H9 (cell line): Measurements from ENCODE around the gene XPR1. TPM values are rescaled to one million over a fixed set of nuclear protein-coding genes. Genes with fewer than 3 reads are reported as not detected.

Experiments
- DNase-seq: peaks from one replicate; pipeline ENCODE4 v3.0.0-alpha.2; 2017
- H2AFZ ChIP-seq: one replicate; pipeline ENCODE4 v1.6.1; 2013; ENCODE audit warnings: mild to moderate bottlenecking, low read length, control low read depth, moderate library complexity
- H2AK5ac ChIP-seq: 2 replicates; pipeline ENCODE4 v1.6.1; 2013; ENCODE audit warnings: low read length, control low read depth, mixed read lengths; ENCODE audit not compliant: insufficient read length
- H2BK120ac ChIP-seq: one replicate; pipeline ENCODE4 v1.6.1; 2013; ENCODE audit warnings: low read depth, mild to moderate bottlenecking, low read length, control low read depth, inconsistent platforms; ENCODE audit not compliant: poor library complexity, severe bottlenecking
- H2BK12ac ChIP-seq: 2 replicates; pipeline ENCODE4 v1.6.1; 2013; ENCODE audit warnings: low read length, control low read depth, mixed read lengths, low read depth; ENCODE audit not compliant: insufficient read length
- H2BK15ac ChIP-seq: 2 replicates; pipeline ENCODE4 v1.6.1; 2013; ENCODE audit warnings: low read depth, low read length, control low read depth
- H2BK20ac ChIP-seq: one replicate; pipeline ENCODE4 v1.6.1; 2013; ENCODE audit warnings: low read depth, mild to moderate bottlenecking, low read length, control low read depth, inconsistent platforms; ENCODE audit not compliant: poor library complexity, severe bottlenecking
- H2BK5ac ChIP-seq: 2 replicates; pipeline ENCODE4 v1.6.1; 2013; ENCODE audit warnings: low read length, control low read depth, mixed read lengths; ENCODE audit not compliant: insufficient read length
- H3K14ac ChIP-seq: 2 replicates; pipeline ENCODE4 v1.6.1; 2013; ENCODE audit warnings: low read length, control low read depth; ENCODE audit not compliant: insufficient read depth
- H3K18ac ChIP-seq: 2 replicates; pipeline ENCODE4 v1.6.1; 2013; ENCODE audit warnings: low read depth, mild to moderate bottlenecking, mixed read lengths, low read length, control low read depth; ENCODE audit not compliant: insufficient read length
- H3K23ac ChIP-seq: 2 replicates; pipeline ENCODE4 v1.6.1; 2013; ENCODE audit warnings: low read length, control low read depth, mixed read lengths, low read depth; ENCODE audit not compliant: insufficient read length
- H3K23me2 ChIP-seq: 2 replicates; pipeline ENCODE4 v1.6.1; 2013; ENCODE audit warnings: low read depth, mild to moderate bottlenecking, mixed read lengths, low read length, control low read depth; ENCODE audit not compliant: insufficient read length, poor library complexity, severe bottlenecking
- H3K27ac ChIP-seq: 2 replicates; pipeline ENCODE4 v1.5.1; 2013; ENCODE audit warnings: low read length, control low read depth, mixed read lengths, low read depth; ENCODE audit not compliant: insufficient read length
- H3K27me3 ChIP-seq: 2 replicates; pipeline ENCODE4 v1.6.1; 2013; ENCODE audit warnings: low read length, control low read depth, inconsistent platforms; ENCODE audit not compliant: insufficient read depth
- H3K4ac ChIP-seq: 2 replicates; pipeline ENCODE4 v1.6.1; 2013; ENCODE audit warnings: low read depth, mild to moderate bottlenecking, control low read depth, inconsistent platforms, low read length, moderate library complexity
- H3K4me1 ChIP-seq: 2 replicates; pipeline ENCODE4 v1.6.1; 2013; ENCODE audit warnings: low read length, control low read depth, inconsistent platforms; ENCODE audit not compliant: insufficient read depth
- H3K4me2 ChIP-seq: 2 replicates; pipeline ENCODE4 v1.6.1; 2013; ENCODE audit warnings: low read length, control low read depth, mixed read lengths; ENCODE audit not compliant: insufficient read length, insufficient read depth
- H3K56ac ChIP-seq: 2 replicates; pipeline ENCODE4 v1.6.1; 2013; ENCODE audit warnings: low read depth, mild to moderate bottlenecking, mixed read lengths, low read length, control low read depth; ENCODE audit not compliant: insufficient read length
- H3K79me1 ChIP-seq: 2 replicates; pipeline ENCODE4 v1.6.1; 2013; ENCODE audit warnings: low read depth, mild to moderate bottlenecking, moderate library complexity, low read length, control low read depth, inconsistent platforms; ENCODE audit not compliant: insufficient read depth, poor library complexity, severe bottlenecking
- H3K79me2 ChIP-seq: 2 replicates; pipeline ENCODE4 v1.6.1; 2013; ENCODE audit warnings: low read length, control low read depth, inconsistent platforms; ENCODE audit not compliant: insufficient read depth
- H3K9ac ChIP-seq: 2 replicates; pipeline ENCODE4 v1.6.1; 2013; ENCODE audit warnings: low read length, control low read depth, mixed read lengths; ENCODE audit not compliant: insufficient read length; ENCODE audit errors: extremely low read depth
- H3K9me3 ChIP-seq: one replicate; pipeline ENCODE4 v1.6.1; 2013; ENCODE audit warnings: low read depth, low read length, inconsistent platforms; ENCODE audit not compliant: control insufficient read depth
- H3T11ph ChIP-seq: one replicate; pipeline ENCODE4 v1.6.1; 2013; ENCODE audit warnings: mild to moderate bottlenecking, low read length, control low read depth, inconsistent platforms
- H4K20me1 ChIP-seq: one replicate; pipeline ENCODE4 v1.6.1; 2013; ENCODE audit not compliant: control insufficient read depth, insufficient read length, insufficient read depth
- H4K5ac ChIP-seq: 2 replicates; pipeline ENCODE4 v1.6.1; 2013; ENCODE audit warnings: low read depth, mild to moderate bottlenecking, mixed read lengths, low read length, control low read depth; ENCODE audit not compliant: insufficient read length
- H4K8ac ChIP-seq: replicated peaks from 2 replicates; pipeline ENCODE4 v1.6.1; 2013; ENCODE audit warnings: low read length, control low read depth, mixed read lengths, low read depth; ENCODE audit not compliant: insufficient read length
- H4K91ac ChIP-seq: 2 replicates; pipeline ENCODE4 v1.6.1; 2013; ENCODE audit warnings: low read depth, mild to moderate bottlenecking, moderate library complexity, mixed read lengths, low read length, control low read depth; ENCODE audit not compliant: insufficient read length
- H3K27ac Mint-ChIP-seq, 3 experiments: 2 replicates in 2 of 3; 3 replicates in 1 of 3; pipeline ENCODE4 v1.8.0; 2020 to 2021; ENCODE audit warnings: mixed read lengths in 3 of 3, mild to moderate bottlenecking in 1 of 3, moderate library complexity in 1 of 3
- H3K27me3 Mint-ChIP-seq: 2 replicates; pipeline ENCODE4 v1.8.0; 2021; ENCODE audit warnings: low read depth, mild to moderate bottlenecking, moderate library complexity, mixed read lengths
- H3K36me3 Mint-ChIP-seq, 3 experiments: 2 replicates in 2 of 3; 3 replicates in 1 of 3; pipeline ENCODE4 v1.8.0; 2020 to 2021; ENCODE audit warnings: low read depth in 3 of 3, mixed read lengths in 3 of 3; ENCODE audit not compliant: insufficient read depth in 1 of 3
- H3K4me1 Mint-ChIP-seq, 2 experiments: 2 replicates each; pipeline ENCODE4 v1.8.0; 2020; ENCODE audit warnings: mixed read lengths in 2 of 2
- H3K4me3 Mint-ChIP-seq, 2 experiments: 2 replicates in 1 of 2; 3 replicates in 1 of 2; pipeline ENCODE4 v1.8.0; 2020 to 2021; ENCODE audit warnings: mild to moderate bottlenecking in 2 of 2, mixed read lengths in 2 of 2, moderate library complexity in 1 of 2
- H3K9me3 Mint-ChIP-seq, 2 experiments: 2 replicates in 1 of 2; 3 replicates in 1 of 2; pipeline ENCODE4 v1.8.0; 2020; ENCODE audit warnings: mild to moderate bottlenecking in 2 of 2, mixed read lengths in 2 of 2, moderate library complexity in 1 of 2
- WGBS: extraction: QIAGEN DNeasy Blood & Tissue Kit; methylation state at CpG from one replicate; pipeline ENCODE4 v1.1.7; 2013; ENCODE audit warnings: missing lambda C conversion rate, low lambda C conversion rate, mixed read lengths; ENCODE audit not compliant: insufficient read length; ENCODE audit errors: extremely low coverage; 5-methylcytosine and 5-hydroxymethylcytosine counted together
- total RNA-seq: library from RNA; stranded (reverse); gene quantifications from 2 replicates; pipeline ENCODE4 v1.2.1, GENCODE V29; 2021
- TF ChIP-seq, protein P1 (sequence below): fragments of 200-600 bp; sonication (generic); conservative IDR thresholded peaks from 3 replicates; pipeline ENCODE4 v1.8.0; 2021; ENCODE audit warnings: antibody characterized with exemption, mild to moderate bottlenecking

Gene XPR1
- total RNA-seq, 1 experiment from 2014 or later = 34.1 TPM

DNA sequence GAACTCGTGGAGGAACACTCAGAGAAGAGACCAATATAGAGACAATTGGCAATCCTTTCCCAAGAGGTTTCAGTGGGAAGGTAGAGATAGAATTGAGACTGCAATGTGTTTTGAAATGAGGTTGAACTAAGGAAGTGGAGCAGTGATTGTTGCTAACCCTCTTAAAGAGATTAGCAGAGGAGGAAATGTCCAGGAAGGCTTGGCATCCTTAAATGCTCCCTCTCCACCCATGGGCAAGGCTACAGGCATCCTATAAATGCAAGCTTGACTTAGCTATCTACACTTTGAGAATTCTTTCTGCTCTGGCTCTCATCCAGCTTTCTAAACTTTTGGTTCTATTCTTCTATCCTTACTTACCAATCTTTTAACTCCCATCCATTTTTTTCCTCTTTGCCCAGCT, 30.3 kb upstream of the XPR1 start:
- H3K27ac Mint-ChIP-seq = no peak overlapping the region
- H3K9ac ChIP-seq = no peak overlapping the region
- no peak for DNase-seq
- no peak overlapping the region for H2BK15ac ChIP-seq
- H3K79me2 ChIP-seq = no peaks in the 10 kb centered on the region
- H3K18ac ChIP-seq = no peak overlapping the region
- no peak overlapping the region for H4K91ac ChIP-seq
- H4K5ac ChIP-seq = no peak overlapping the region
- no peak overlapping the region for H2BK120ac ChIP-seq
- no peak overlapping the region for H2BK5ac ChIP-seq
- no peak overlapping the region for H4K8ac ChIP-seq
- no peak overlapping the region for H3K14ac ChIP-seq
- H3T11ph ChIP-seq = no peak overlapping the region
- H3K4me1 ChIP-seq = no peaks in the 10 kb centered on the region
- no peak overlapping the region for H3K4me3 Mint-ChIP-seq
- peaks cover 4% of the 10 kb centered on the region for H3K27me3 Mint-ChIP-seq
- no peak overlapping the region for H3K23ac ChIP-seq
- no peaks in the 10 kb centered on the region for H3K23me2 ChIP-seq
- WGBS = no CpG with 5 or more reads among the region's 1 CpG
- no peaks in the 10 kb centered on the region for H3K9me3 Mint-ChIP-seq
- no peaks in the 10 kb centered on the region for H3K9me3 ChIP-seq
- no peak overlapping the region for H3K56ac ChIP-seq
- H3K36me3 Mint-ChIP-seq = no peaks in the 10 kb centered on the region
- H4K20me1 ChIP-seq = no peaks in the 10 kb centered on the region
- no peak overlapping the region for H3K4ac ChIP-seq
- TF ChIP-seq, protein P1, sequence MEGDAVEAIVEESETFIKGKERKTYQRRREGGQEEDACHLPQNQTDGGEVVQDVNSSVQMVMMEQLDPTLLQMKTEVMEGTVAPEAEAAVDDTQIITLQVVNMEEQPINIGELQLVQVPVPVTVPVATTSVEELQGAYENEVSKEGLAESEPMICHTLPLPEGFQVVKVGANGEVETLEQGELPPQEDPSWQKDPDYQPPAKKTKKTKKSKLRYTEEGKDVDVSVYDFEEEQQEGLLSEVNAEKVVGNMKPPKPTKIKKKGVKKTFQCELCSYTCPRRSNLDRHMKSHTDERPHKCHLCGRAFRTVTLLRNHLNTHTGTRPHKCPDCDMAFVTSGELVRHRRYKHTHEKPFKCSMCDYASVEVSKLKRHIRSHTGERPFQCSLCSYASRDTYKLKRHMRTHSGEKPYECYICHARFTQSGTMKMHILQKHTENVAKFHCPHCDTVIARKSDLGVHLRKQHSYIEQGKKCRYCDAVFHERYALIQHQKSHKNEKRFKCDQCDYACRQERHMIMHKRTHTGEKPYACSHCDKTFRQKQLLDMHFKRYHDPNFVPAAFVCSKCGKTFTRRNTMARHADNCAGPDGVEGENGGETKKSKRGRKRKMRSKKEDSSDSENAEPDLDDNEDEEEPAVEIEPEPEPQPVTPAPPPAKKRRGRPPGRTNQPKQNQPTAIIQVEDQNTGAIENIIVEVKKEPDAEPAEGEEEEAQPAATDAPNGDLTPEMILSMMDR = no peak
- no peaks in the 10 kb centered on the region for H3K79me1 ChIP-seq
- no peak overlapping the region for H2BK20ac ChIP-seq
- H2AK5ac ChIP-seq = no peak overlapping the region
- peaks cover 8 to 9% of the 10 kb centered on the region in 2 experiments for H3K4me1 Mint-ChIP-seq
- H2BK12ac ChIP-seq = no peak overlapping the region
- H3K27me3 ChIP-seq = no peaks in the 10 kb centered on the region; the same call in 1 of the 2 replicates
- no peak overlapping the region for H2AFZ ChIP-seq
- no peak overlapping the region for H3K4me2 ChIP-seq
- no peak overlapping the region for H3K27ac ChIP-seq
